Mammary epithelial cell (primary cell): ENCODE data around the gene NKIRAS1.

Source experiments
- EZH2 ChIP-seq: IDR thresholded peaks from 2 replicates; pipeline ENCODE4 v1.6.1; 2012; ENCODE audit warnings: low read length, inconsistent platforms, borderline replicate concordance
- TF ChIP-seq, protein P1 (sequence below), 2 donors: IDR thresholded peaks in 1 of 2; conservative IDR thresholded peaks in 1 of 2; 2 replicates each; pipeline ENCODE4 v1.5.1; 2011 to 2012; ENCODE audit warnings: inconsistent platforms in 2 of 2, low read length in 2 of 2, mild to moderate bottlenecking in 2 of 2, control low read depth in 1 of 2, low read depth in 1 of 2; ENCODE audit not compliant: insufficient read depth in 1 of 2; ENCODE audit errors: extremely low read depth in 1 of 2

DNA sequence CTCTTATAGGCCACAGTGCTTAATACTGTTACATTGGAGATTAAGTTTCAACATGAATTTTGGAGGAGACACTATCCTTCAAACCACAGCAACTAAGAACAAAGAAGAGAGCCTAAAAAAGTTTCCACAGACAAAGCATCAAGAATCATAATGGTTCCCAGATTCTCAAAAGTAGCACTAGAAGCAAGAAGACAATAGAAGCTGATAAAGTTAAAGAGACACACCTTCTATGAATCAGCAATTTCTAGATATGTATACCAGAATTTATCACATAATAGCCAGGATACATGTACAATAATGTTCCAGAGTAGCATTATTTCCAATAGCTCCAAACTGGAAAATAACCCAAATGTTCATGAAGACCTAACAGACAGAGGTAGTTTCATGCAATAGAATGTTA, 12.2 kb downstream of the NKIRAS1 start:
- TF ChIP-seq, protein P1, sequence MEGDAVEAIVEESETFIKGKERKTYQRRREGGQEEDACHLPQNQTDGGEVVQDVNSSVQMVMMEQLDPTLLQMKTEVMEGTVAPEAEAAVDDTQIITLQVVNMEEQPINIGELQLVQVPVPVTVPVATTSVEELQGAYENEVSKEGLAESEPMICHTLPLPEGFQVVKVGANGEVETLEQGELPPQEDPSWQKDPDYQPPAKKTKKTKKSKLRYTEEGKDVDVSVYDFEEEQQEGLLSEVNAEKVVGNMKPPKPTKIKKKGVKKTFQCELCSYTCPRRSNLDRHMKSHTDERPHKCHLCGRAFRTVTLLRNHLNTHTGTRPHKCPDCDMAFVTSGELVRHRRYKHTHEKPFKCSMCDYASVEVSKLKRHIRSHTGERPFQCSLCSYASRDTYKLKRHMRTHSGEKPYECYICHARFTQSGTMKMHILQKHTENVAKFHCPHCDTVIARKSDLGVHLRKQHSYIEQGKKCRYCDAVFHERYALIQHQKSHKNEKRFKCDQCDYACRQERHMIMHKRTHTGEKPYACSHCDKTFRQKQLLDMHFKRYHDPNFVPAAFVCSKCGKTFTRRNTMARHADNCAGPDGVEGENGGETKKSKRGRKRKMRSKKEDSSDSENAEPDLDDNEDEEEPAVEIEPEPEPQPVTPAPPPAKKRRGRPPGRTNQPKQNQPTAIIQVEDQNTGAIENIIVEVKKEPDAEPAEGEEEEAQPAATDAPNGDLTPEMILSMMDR (conservative IDR thresholded peaks at IDR 0.05 in 1 of 2, IDR thresholded peaks at IDR 0.05 in 1 of 2; ENCODE audit: extremely low read depth in 1 of 2, insufficient read depth in 1 of 2, low read depth in 1 of 2, low read length in 2 of 2): no peak
- no peak for TF ChIP-seq EZH2
